Epithelial cell of umbilical artery (primary cell): ENCODE results near the gene LETMD1. TPM values are rescaled to one million over a fixed set of nuclear protein-coding genes. Genes with fewer than 3 reads are reported as not detected.

Source experiments
- total RNA-seq: library from RNA; depleted of rRNA; stranded (reverse); fragments of >200 nt; gene quantifications from 2 replicates; pipeline ENCODE4 v1.2.3, GENCODE V29; 2014

The LETMD1 gene, protein sequence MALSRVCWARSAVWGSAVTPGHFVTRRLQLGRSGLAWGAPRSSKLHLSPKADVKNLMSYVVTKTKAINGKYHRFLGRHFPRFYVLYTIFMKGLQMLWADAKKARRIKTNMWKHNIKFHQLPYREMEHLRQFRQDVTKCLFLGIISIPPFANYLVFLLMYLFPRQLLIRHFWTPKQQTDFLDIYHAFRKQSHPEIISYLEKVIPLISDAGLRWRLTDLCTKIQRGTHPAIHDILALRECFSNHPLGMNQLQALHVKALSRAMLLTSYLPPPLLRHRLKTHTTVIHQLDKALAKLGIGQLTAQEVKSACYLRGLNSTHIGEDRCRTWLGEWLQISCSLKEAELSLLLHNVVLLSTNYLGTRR
- total RNA-seq, result 17.9 and 21.7 TPM in 2 replicates

GRCh38 chr12:51047655-51048540 is at the start of gene LETMD1:
TSS of gene LETMD1 (plus strand) at chr12:51048327. CDS start at chr12:51048357, 30 bp downstream.

DNA sequence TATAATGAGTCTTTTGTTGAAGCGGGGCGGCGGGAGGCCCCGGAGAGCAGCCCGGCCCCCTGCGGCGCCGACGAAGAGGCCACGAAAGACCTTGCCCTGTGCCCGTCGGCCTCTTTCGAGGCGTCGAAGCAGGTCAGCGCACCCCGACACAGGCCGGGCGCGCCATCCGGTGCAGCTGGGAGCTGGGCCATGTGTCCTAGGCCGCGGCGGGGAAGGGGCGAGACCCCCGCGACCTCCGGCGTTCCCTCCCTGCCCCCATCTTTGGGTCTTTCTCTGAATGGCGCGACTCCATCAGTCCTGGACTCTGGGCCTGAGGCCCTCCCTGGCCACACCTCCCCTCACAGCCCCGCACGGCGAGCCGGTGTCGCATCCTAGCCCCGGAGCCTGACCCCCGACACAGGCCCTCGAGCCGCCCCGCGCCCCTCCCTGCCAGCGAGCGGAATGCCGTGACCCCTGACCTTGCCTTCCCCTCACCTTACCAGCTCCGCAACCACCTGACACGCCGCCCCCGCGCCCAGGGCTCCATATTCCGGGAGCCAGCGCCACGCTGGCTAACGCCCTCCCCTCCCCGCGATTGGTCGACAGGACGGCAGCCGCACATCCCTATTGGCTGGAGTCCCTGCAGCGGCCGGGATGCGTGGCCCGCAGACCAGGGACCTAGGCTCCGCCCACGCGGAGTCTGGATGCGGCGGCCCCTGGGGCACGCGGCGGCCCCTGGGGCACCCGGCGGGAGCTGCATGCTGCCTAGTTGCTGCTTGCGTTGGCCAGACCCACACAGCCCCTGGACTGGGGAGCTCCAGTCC is 22.1 kb upstream of the LETMD1 start, which contains the start of gene SLC11A2:
Gene SLC11A2, minus strand, starts transcription at position 549 of the 803 bp plus-strand sequence. CDS start 15,656 bp downstream, outside the sequence.

GRCh38 chr12:51083126-51083833 is 35.2 kb downstream of the LETMD1 start, which contains the start of gene CSRNP2:
TSS of gene CSRNP2 (minus strand) at chr12:51083596. CDS start at chr12:51076561, 7,035 bp downstream.

Other genes with a start within 250 kb of the LETMD1 start
- gene TMPRSS12, start 205.4 kb upstream of the LETMD1 start, total RNA-seq, result not detected in 2 replicates
- gene HIGD1C, start 95.8 kb upstream of the LETMD1 start, total RNA-seq, result not detected in 2 replicates
- gene SLC11A2, start 21.9 kb upstream of the LETMD1 start, total RNA-seq, result 40.0 and 47.4 TPM in 2 replicates
- 16.9 and 28.0 TPM in 2 replicates for gene CSRNP2, start 35.3 kb downstream of the LETMD1 start, total RNA-seq
- gene TFCP2, start 124.8 kb downstream of the LETMD1 start, total RNA-seq, result 9.0 and 9.1 TPM in 2 replicates
- gene POU6F1, start 169.7 kb downstream of the LETMD1 start, total RNA-seq, result 0.32 and 0.61 TPM in 2 replicates
- 52.0 and 58.5 TPM in 2 replicates for gene DAZAP2, start 190.5 kb downstream of the LETMD1 start, total RNA-seq
- gene SMAGP, start 222.1 kb downstream of the LETMD1 start, total RNA-seq, result 6.2 and 7.4 TPM in 2 replicates